Osteocyte (in vitro differentiated cells): Measurements from ENCODE around the gene ZNF521. TPM values are rescaled to one million over a fixed set of nuclear protein-coding genes. Genes with fewer than 3 reads are reported as not detected.

Source experiments
- DNase-seq: peaks from one replicate; pipeline ENCODE4 v3.0.0; 2021; ENCODE audit warnings: mixed read lengths; ENCODE audit not compliant: unreplicated experiment; ENCODE audit errors: extremely low spot score
- H3K27ac Mint-ChIP-seq: one replicate; pipeline ENCODE4 v1.8.0; 2021; ENCODE audit warnings: mild to moderate bottlenecking, mixed read lengths; ENCODE audit not compliant: unreplicated experiment
- H3K27me3 Mint-ChIP-seq: one replicate; pipeline ENCODE4 v1.8.0; 2021; ENCODE audit warnings: mixed read lengths; ENCODE audit not compliant: unreplicated experiment
- H3K36me3 Mint-ChIP-seq: one replicate; pipeline ENCODE4 v1.8.0; 2021; ENCODE audit warnings: mixed read lengths; ENCODE audit not compliant: unreplicated experiment
- H3K4me1 Mint-ChIP-seq: one replicate; pipeline ENCODE4 v1.8.0; 2021; ENCODE audit warnings: mixed read lengths; ENCODE audit not compliant: unreplicated experiment
- H3K4me3 Mint-ChIP-seq: one replicate; pipeline ENCODE4 v1.8.0; 2021; ENCODE audit warnings: mild to moderate bottlenecking, moderate library complexity, mixed read lengths; ENCODE audit not compliant: unreplicated experiment
- H3K9me3 Mint-ChIP-seq: one replicate; pipeline ENCODE4 v1.8.0; 2021; ENCODE audit warnings: mixed read lengths; ENCODE audit not compliant: unreplicated experiment
- CTCF ChIP-seq: fragments of 200-600 bp; sonication (generic); IDR thresholded peaks from 2 replicates; pipeline ENCODE4 v1.5.0; 2021; ENCODE audit warnings: antibody characterized with exemption, mild to moderate bottlenecking, moderate library complexity
- total RNA-seq: library from RNA; stranded (reverse); gene quantifications from 2 replicates; pipeline ENCODE4 v1.2.1, GENCODE V29; 2021

ZNF521 gene
- total RNA-seq, 1 donor from 2014 or later: 57.1 TPM

- H3K9me3 Mint-ChIP-seq: no peaks in the 10 kb centered on the region
- no peak overlapping the region for H3K27ac Mint-ChIP-seq
- no peak for TF ChIP-seq CTCF
- no peaks in the 10 kb centered on the region for H3K27me3 Mint-ChIP-seq
- H3K36me3 Mint-ChIP-seq: peaks cover 5% of the 10 kb centered on the region
- DNase-seq: no peak
- peaks cover 13% of the 10 kb centered on the region for H3K4me1 Mint-ChIP-seq
- no peak overlapping the region for H3K4me3 Mint-ChIP-seq
Measured at GRCh38 chr18:25295624-25296138, 56.3 kb downstream of the ZNF521 start.

GRCh38 chr18:25291150-25291549 lies 60.8 kb downstream of the ZNF521 start:
- H3K27me3 Mint-ChIP-seq: no peaks in the 10 kb centered on the region
- no peak overlapping the region for H3K4me3 Mint-ChIP-seq
- DNase-seq: no peak
- peaks cover 4% of the 10 kb centered on the region for H3K36me3 Mint-ChIP-seq
- no peaks in the 10 kb centered on the region for H3K4me1 Mint-ChIP-seq
- no peaks in the 10 kb centered on the region for H3K9me3 Mint-ChIP-seq
- H3K27ac Mint-ChIP-seq: no peak overlapping the region
- no peak for TF ChIP-seq CTCF

GRCh38 chr18:25289001-25289631 lies 62.9 kb downstream of the ZNF521 start:
- H3K9me3 Mint-ChIP-seq: no peaks in the 10 kb centered on the region
- H3K27me3 Mint-ChIP-seq: no peaks in the 10 kb centered on the region
- no peak overlapping the region for H3K27ac Mint-ChIP-seq
- H3K36me3 Mint-ChIP-seq: peaks cover 3% of the 10 kb centered on the region
- H3K4me1 Mint-ChIP-seq: no peaks in the 10 kb centered on the region
- no peak for TF ChIP-seq CTCF
- peak overlapping the region; percentile 74 for H3K4me3 Mint-ChIP-seq
- DNase-seq: no peak

- no peaks in the 10 kb centered on the region for H3K27me3 Mint-ChIP-seq
- no peak for DNase-seq
- no peaks in the 10 kb centered on the region for H3K9me3 Mint-ChIP-seq
- no peaks in the 10 kb centered on the region for H3K4me1 Mint-ChIP-seq
- H3K4me3 Mint-ChIP-seq: peak overlapping the region; percentile 74
- no peak overlapping the region for H3K27ac Mint-ChIP-seq
- H3K36me3 Mint-ChIP-seq: peaks cover 3% of the 10 kb centered on the region
- TF ChIP-seq CTCF: no peak
Measured at GRCh38 chr18:25288340-25288938, 63.5 kb downstream of the ZNF521 start.

GRCh38 chr18:25287106-25287505 lies 64.9 kb downstream of the ZNF521 start:
- no peak for DNase-seq
- TF ChIP-seq CTCF: no peak
- no peaks in the 10 kb centered on the region for H3K9me3 Mint-ChIP-seq

More at GRCh38 chr18:25287106-25287505, 64.9 kb downstream of the ZNF521 start:
- Mint-ChIP-seq H3K27me3 (no peaks in the 10 kb centered on the region), H3K27ac (no peak overlapping the region), H3K4me1 (no peaks in the 10 kb centered on the region), H3K4me3 (no peak overlapping the region), H3K36me3 (peaks cover 3% of the 10 kb centered on the region)
